ENCODE results near the gene ITK.
A peak's percentile ranks its signal among the peaks of the same experiment; 100 is the strongest.

The ITK gene

GRCh38 chr5:157253547-157253946 lies 72.9 kb downstream of the ITK start:
- Histone ChIP-seq H2BK15ac (ENCODE audit: low read length) (no peak overlapping the region), H3K27me3 (ENCODE audit: control insufficient read depth in 3 of 3, insufficient read depth in 3 of 3, low read depth in 1 of 3, low read length in 3 of 3) (no peaks in the 10 kb centered on the region), H3K4me2 (ENCODE audit: insufficient read depth, low read length, poor library complexity, severe bottlenecking) (no peak overlapping the region), H3K14ac (ENCODE audit: low read length) (no peak overlapping the region), H2BK12ac (ENCODE audit: low read length) (no peak overlapping the region), H2BK120ac (ENCODE audit: low read depth, low read length) (no peak overlapping the region), H2BK5ac (ENCODE audit: low read length) (no peak overlapping the region), H3K9me3 (replicated peaks in 1 of 2; ENCODE audit: control insufficient read depth in 2 of 2, insufficient read depth in 1 of 2, low read depth in 1 of 2, low read length in 2 of 2) (no peaks in the 10 kb centered on the region), H3K23ac (ENCODE audit: low read depth, low read length, poor library complexity) (no peak overlapping the region), H2AFZ (ENCODE audit: low read length) (peak overlapping the region; percentile 39), H4K8ac (ENCODE audit: low read depth, low read length) (no peak overlapping the region), H2AK5ac (ENCODE audit: low read depth, low read length) (no peak overlapping the region), H3K4me3 (ENCODE audit: low read length in 2 of 2) (no peak overlapping the region), H4K91ac (ENCODE audit: low read depth, low read length, poor library complexity) (no peak overlapping the region), H3K27ac (replicated peaks; ENCODE audit: low read length) (no peak overlapping the region), H3K4me1 (ENCODE audit: control insufficient read depth in 2 of 2, insufficient read depth in 1 of 2, low read depth in 1 of 2, low read length in 2 of 2) (no peaks in the 10 kb centered on the region), H3K18ac (ENCODE audit: low read length) (no peak overlapping the region), H3K36me3 (replicated peaks in 1 of 2; ENCODE audit: control insufficient read depth in 2 of 2, insufficient read depth in 2 of 2, low read length in 2 of 2) (no peaks in the 10 kb centered on the region), H3K79me1 (ENCODE audit: low read depth, low read length) (no peaks in the 10 kb centered on the region), H3K4ac (ENCODE audit: low read length) (no peak overlapping the region), H3K9ac (ENCODE audit: low read depth, low read length, poor library complexity) (no peak overlapping the region)
- WGBS, 2 donors (ENCODE audit: extremely low coverage in 2 of 2, insufficient read length in 2 of 2, insufficient replicate concordance in 1 of 2) = no CpG with 5 or more reads among the region's 2 CpGs
- peak; percentile 45 for DNase-seq (ENCODE audit: low spot score)

- Histone ChIP-seq H3K27ac (replicated peaks; ENCODE audit: low read length) (no peak overlapping the region), H3K36me3 (replicated peaks in 1 of 2; ENCODE audit: control insufficient read depth in 2 of 2, insufficient read depth in 2 of 2, low read length in 2 of 2) (no peaks in the 10 kb centered on the region), H3K9ac (ENCODE audit: low read depth, low read length, poor library complexity) (no peak overlapping the region), H3K4ac (ENCODE audit: low read length) (no peak overlapping the region), H2AK5ac (ENCODE audit: low read depth, low read length) (no peak overlapping the region), H3K4me2 (ENCODE audit: insufficient read depth, low read length, poor library complexity, severe bottlenecking) (no peak overlapping the region), H3K4me3 (ENCODE audit: low read length in 2 of 2) (no peak overlapping the region), H2AFZ (ENCODE audit: low read length) (no peak overlapping the region), H2BK120ac (ENCODE audit: low read depth, low read length) (no peak overlapping the region), H3K14ac (ENCODE audit: low read length) (no peak overlapping the region), H3K9me3 (replicated peaks in 1 of 2; ENCODE audit: control insufficient read depth in 2 of 2, insufficient read depth in 1 of 2, low read depth in 1 of 2, low read length in 2 of 2) (no peaks in the 10 kb centered on the region), H3K18ac (ENCODE audit: low read length) (no peak overlapping the region), H2BK12ac (ENCODE audit: low read length) (no peak overlapping the region), H2BK5ac (ENCODE audit: low read length) (no peak overlapping the region), H4K91ac (ENCODE audit: low read depth, low read length, poor library complexity) (no peak overlapping the region), H3K23ac (ENCODE audit: low read depth, low read length, poor library complexity) (no peak overlapping the region), H4K8ac (ENCODE audit: low read depth, low read length) (no peak overlapping the region), H2BK15ac (ENCODE audit: low read length) (no peak overlapping the region), H3K79me1 (ENCODE audit: low read depth, low read length) (no peaks in the 10 kb centered on the region), H3K27me3 (ENCODE audit: control insufficient read depth in 3 of 3, insufficient read depth in 3 of 3, low read depth in 1 of 3, low read length in 3 of 3) (peaks cover 0 to 4% (median 0%) of the 10 kb centered on the region in 3 experiments), H3K4me1 (ENCODE audit: control insufficient read depth in 2 of 2, insufficient read depth in 1 of 2, low read depth in 1 of 2, low read length in 2 of 2) (no peaks in the 10 kb centered on the region)
- WGBS, 2 donors (ENCODE audit: extremely low coverage in 2 of 2, insufficient read length in 2 of 2, insufficient replicate concordance in 1 of 2) = no CpG with 5 or more reads among the region's 6 CpGs
- DNase-seq (ENCODE audit: low spot score) = no peak
Observed at GRCh38 chr5:157258450-157258849, 77.8 kb downstream of the ITK start.

- Histone ChIP-seq H3K79me1 (ENCODE audit: low read depth, low read length) (no peaks in the 10 kb centered on the region), H2AK5ac (ENCODE audit: low read depth, low read length) (no peak overlapping the region), H3K4me2 (ENCODE audit: insufficient read depth, low read length, poor library complexity, severe bottlenecking) (no peak overlapping the region), H3K4me3 (ENCODE audit: low read length in 2 of 2) (no peak overlapping the region), H2BK120ac (ENCODE audit: low read depth, low read length) (no peak overlapping the region), H4K91ac (ENCODE audit: low read depth, low read length, poor library complexity) (no peak overlapping the region), H3K27me3 (ENCODE audit: control insufficient read depth in 3 of 3, insufficient read depth in 3 of 3, low read depth in 1 of 3, low read length in 3 of 3) (peaks cover 0 to 7% (median 0%) of the 10 kb centered on the region in 3 experiments), H3K9me3 (replicated peaks in 1 of 2; ENCODE audit: control insufficient read depth in 2 of 2, insufficient read depth in 1 of 2, low read depth in 1 of 2, low read length in 2 of 2) (no peaks in the 10 kb centered on the region), H2BK15ac (ENCODE audit: low read length) (no peak overlapping the region), H3K18ac (ENCODE audit: low read length) (no peak overlapping the region), H2BK12ac (ENCODE audit: low read length) (no peak overlapping the region), H4K8ac (ENCODE audit: low read depth, low read length) (no peak overlapping the region), H3K27ac (replicated peaks; ENCODE audit: low read length) (no peak overlapping the region), H3K14ac (ENCODE audit: low read length) (no peak overlapping the region), H2AFZ (ENCODE audit: low read length) (no peak overlapping the region), H2BK5ac (ENCODE audit: low read length) (no peak overlapping the region), H3K4ac (ENCODE audit: low read length) (no peak overlapping the region), H3K9ac (ENCODE audit: low read depth, low read length, poor library complexity) (no peak overlapping the region), H3K36me3 (replicated peaks in 1 of 2; ENCODE audit: control insufficient read depth in 2 of 2, insufficient read depth in 2 of 2, low read length in 2 of 2) (no peaks in the 10 kb centered on the region), H3K23ac (ENCODE audit: low read depth, low read length, poor library complexity) (no peak overlapping the region), H3K4me1 (ENCODE audit: control insufficient read depth in 2 of 2, insufficient read depth in 1 of 2, low read depth in 1 of 2, low read length in 2 of 2) (no peaks in the 10 kb centered on the region)
- no peak for DNase-seq (ENCODE audit: low spot score)
- no CpG with 5 or more reads among the region's 4 CpGs for WGBS, 2 donors (ENCODE audit: extremely low coverage in 2 of 2, insufficient read length in 2 of 2, insufficient replicate concordance in 1 of 2)
Observed at GRCh38 chr5:157259699-157260098, 79.1 kb downstream of the ITK start.

GRCh38 chr5:157263496-157264090 lies 83.0 kb downstream of the ITK start:
- Histone ChIP-seq H3K9ac (ENCODE audit: low read depth, low read length, poor library complexity) (no peak overlapping the region), H3K4me3 (ENCODE audit: low read length in 2 of 2) (no peak overlapping the region), H3K27ac (replicated peaks; ENCODE audit: low read length) (no peak overlapping the region), H3K4me1 (ENCODE audit: control insufficient read depth in 2 of 2, insufficient read depth in 1 of 2, low read depth in 1 of 2, low read length in 2 of 2) (peaks cover 15 to 19% of the 10 kb centered on the region in 2 donors), H2BK120ac (ENCODE audit: low read depth, low read length) (no peak overlapping the region), H2BK12ac (ENCODE audit: low read length) (no peak overlapping the region), H3K23ac (ENCODE audit: low read depth, low read length, poor library complexity) (no peak overlapping the region), H3K36me3 (replicated peaks in 1 of 2; ENCODE audit: control insufficient read depth in 2 of 2, insufficient read depth in 2 of 2, low read length in 2 of 2) (peaks cover 0 to 7% of the 10 kb centered on the region in 2 donors), H2BK5ac (ENCODE audit: low read length) (no peak overlapping the region), H4K8ac (ENCODE audit: low read depth, low read length) (no peak overlapping the region), H3K4ac (ENCODE audit: low read length) (peak overlapping the region; percentile 60), H3K9me3 (replicated peaks in 1 of 2; ENCODE audit: control insufficient read depth in 2 of 2, insufficient read depth in 1 of 2, low read depth in 1 of 2, low read length in 2 of 2) (no peaks in the 10 kb centered on the region), H2AK5ac (ENCODE audit: low read depth, low read length) (no peak overlapping the region), H4K91ac (ENCODE audit: low read depth, low read length, poor library complexity) (no peak overlapping the region), H3K79me1 (ENCODE audit: low read depth, low read length) (peaks cover 4% of the 10 kb centered on the region), H3K27me3 (ENCODE audit: control insufficient read depth in 3 of 3, insufficient read depth in 3 of 3, low read depth in 1 of 3, low read length in 3 of 3) (peaks cover 0 to 7% (median 0%) of the 10 kb centered on the region in 3 experiments), H3K4me2 (ENCODE audit: insufficient read depth, low read length, poor library complexity, severe bottlenecking) (no peak overlapping the region), H3K18ac (ENCODE audit: low read length) (peak overlapping the region; percentile 35), H3K14ac (ENCODE audit: low read length) (no peak overlapping the region), H2BK15ac (ENCODE audit: low read length) (no peak overlapping the region), H2AFZ (ENCODE audit: low read length) (no peak overlapping the region)
- WGBS, 2 donors (ENCODE audit: extremely low coverage in 2 of 2, insufficient read length in 2 of 2, insufficient replicate concordance in 1 of 2) = no CpG with 5 or more reads among the region's 7 CpGs
- DNase-seq (ENCODE audit: low spot score) = no peak
